Activated T-cell treated with anti-CD3 and anti-CD28 coated beads for 1 hour (primary cell): ENCODE measurements around the gene TBKBP1.

ENCODE experiments used
- DNase-seq: peaks from one replicate; pipeline ENCODE4 v3.0.0-alpha.2; 2020; ENCODE audit warnings: low read depth

The TBKBP1 gene

GRCh38 chr17:47698749-47699535 is 5.0 kb downstream of the TBKBP1 start:
- peak; percentile 82 for DNase-seq

- DNase-seq, result no peak
These were observed 5.5 kb downstream of the TBKBP1 start for GRCh38 chr17:47699536-47699840.

- DNase-seq, result no peak
These were observed 6.8 kb downstream of the TBKBP1 start for GRCh38 chr17:47700471-47701449.

GRCh38 chr17:47701608-47702007 is 7.6 kb downstream of the TBKBP1 start:
- no peak for DNase-seq

GRCh38 chr17:47702391-47702995 is 8.5 kb downstream of the TBKBP1 start:
- no peak for DNase-seq

- no peak for DNase-seq
These were observed 9.2 kb downstream of the TBKBP1 start for GRCh38 chr17:47703191-47703591.

- no peak for DNase-seq
These were observed 9.7 kb downstream of the TBKBP1 start for GRCh38 chr17:47703671-47704070.

- DNase-seq, result no peak
These were observed 10.2 kb downstream of the TBKBP1 start for GRCh38 chr17:47704116-47704515.

GRCh38 chr17:47704736-47705135 is 10.8 kb downstream of the TBKBP1 start:
- DNase-seq, result no peak

- no peak for DNase-seq
These were observed 11.9 kb downstream of the TBKBP1 start for GRCh38 chr17:47705536-47706530.

- DNase-seq, result no peak
These were observed 13.3 kb downstream of the TBKBP1 start for GRCh38 chr17:47707056-47707804.

GRCh38 chr17:47707884-47708283 is 13.9 kb downstream of the TBKBP1 start:
- no peak for DNase-seq

- DNase-seq, result no peak
These were observed 14.4 kb downstream of the TBKBP1 start for GRCh38 chr17:47708312-47708863.

- no peak for DNase-seq
These were observed 15.0 kb downstream of the TBKBP1 start for GRCh38 chr17:47708864-47709541.

- no peak for DNase-seq
These were observed 15.6 kb downstream of the TBKBP1 start for GRCh38 chr17:47709594-47709993.

GRCh38 chr17:47711366-47712099 is 17.6 kb downstream of the TBKBP1 start:
- DNase-seq, result no peak

GRCh38 chr17:47712330-47713023 is 18.5 kb downstream of the TBKBP1 start:
- no peak for DNase-seq

GRCh38 chr17:47713980-47714700 is 20.2 kb downstream of the TBKBP1 start:
- DNase-seq, result no peak
